NOMO-1 (cell line): Measurements from ENCODE around the gene HIPK2.

ENCODE experiments used
- DNase-seq, 2 experiments: peaks; one replicate each; lab custom pipeline; 2025; ENCODE audit not compliant: unreplicated experiment in 2 of 2; lab: John Stamatoyannopoulos, UW

The HIPK2 gene

DNA sequence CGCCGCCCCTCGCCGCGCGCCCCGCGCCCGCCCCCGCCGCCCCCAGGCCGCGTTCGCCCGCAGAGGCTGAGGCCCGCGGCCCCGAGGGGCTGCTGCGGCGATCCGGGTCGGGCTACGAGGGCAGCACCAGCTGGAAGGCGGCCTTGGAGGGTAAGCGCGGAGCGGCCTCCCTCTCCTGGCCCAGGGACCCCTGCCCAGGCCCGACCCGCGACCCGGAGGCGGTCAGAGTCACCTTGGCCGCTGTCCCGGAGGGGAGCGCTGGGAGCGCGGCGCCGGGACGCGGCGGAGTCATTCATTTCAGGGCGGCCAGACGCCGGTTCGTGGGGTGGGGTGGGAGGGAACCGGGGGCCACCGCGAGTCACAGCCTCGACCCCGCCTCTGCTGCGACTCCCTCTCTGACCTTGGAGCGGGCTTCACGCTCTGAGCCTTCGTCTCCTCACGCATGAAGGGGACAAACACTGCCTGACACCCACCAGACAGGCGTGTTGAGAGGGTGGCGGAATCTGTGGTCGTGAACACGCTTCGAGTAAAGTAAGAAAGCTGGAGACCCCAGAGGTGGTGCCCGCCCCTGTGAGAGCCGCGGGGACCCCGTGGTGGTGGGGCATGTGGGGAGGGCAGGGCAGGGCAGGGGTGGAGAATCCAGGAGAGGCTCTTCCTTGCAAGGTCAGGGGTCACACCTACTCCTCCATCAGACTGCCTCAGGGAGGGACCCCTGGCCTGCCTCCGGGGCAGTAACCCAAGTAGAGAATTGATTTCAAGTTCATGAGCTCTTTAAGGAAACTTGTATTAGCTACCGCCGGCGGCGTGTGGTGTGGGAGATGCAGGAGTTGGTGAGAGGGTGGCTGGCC is 253.6 kb downstream of the HIPK2 start:
- DNase-seq = no peak

DNA sequence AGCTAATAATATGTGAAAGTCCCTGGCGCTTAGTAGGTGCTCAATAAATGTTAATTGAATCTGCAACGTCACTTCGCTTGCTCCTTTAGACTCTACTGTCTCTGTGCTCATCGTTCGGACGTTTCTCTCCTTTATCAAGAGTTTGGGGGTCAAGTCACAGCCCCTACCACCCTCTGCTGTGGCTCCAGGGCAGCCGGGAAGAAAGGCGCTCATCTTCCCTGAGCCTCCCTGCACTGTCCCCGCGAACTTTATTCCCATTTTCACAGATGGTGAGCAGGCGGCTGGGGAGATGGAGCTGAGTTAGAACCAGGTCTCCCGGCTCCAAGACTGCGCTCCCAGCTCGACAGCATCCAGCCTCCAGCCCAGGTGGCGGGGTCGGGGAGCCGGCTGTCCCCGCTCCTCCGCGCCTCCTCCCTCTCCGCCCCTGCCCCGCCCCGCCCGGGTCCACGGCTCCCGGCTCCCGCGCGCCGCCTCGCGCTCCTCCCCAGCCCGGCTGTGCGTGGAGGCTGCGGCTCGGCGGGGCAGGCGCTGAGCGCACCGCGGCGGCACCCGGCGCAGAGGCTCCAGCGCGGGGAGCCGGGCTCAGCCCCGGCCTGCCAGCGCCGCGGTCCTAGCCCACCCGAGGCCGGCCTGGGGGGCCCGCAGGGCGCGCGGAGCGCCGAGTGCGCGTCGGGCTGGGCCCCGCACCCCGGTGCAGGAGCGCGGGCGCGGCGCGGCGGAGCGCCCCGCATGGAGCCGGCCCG is 254.4 kb downstream of the HIPK2 start, which contains the start of gene CLEC2L:
Gene CLEC2L (plus strand): TSS at position 487 of the 743 bp plus-strand sequence. CDS start 243 bp downstream, at position 730.
- DNase-seq = no peak

DNA sequence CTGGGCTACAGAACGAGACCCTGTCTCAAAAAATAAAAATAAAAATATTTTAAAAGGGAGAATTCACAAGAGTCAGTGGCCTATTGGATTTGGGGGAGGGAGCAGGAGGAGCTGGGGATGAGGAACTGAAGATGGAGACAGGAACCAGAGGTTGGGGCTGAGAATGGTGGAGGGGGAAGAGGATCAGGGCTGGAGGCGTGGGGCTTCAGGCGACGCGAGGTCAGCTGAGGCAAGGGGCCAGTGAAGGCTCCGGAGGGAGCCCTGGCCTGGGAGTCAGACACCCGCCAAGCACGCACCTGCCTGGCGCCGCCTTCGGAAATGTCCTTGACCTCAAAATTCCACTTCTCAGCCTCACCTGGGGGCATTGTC is 255.0 kb downstream of the HIPK2 start:
- DNase-seq = no peak

DNA sequence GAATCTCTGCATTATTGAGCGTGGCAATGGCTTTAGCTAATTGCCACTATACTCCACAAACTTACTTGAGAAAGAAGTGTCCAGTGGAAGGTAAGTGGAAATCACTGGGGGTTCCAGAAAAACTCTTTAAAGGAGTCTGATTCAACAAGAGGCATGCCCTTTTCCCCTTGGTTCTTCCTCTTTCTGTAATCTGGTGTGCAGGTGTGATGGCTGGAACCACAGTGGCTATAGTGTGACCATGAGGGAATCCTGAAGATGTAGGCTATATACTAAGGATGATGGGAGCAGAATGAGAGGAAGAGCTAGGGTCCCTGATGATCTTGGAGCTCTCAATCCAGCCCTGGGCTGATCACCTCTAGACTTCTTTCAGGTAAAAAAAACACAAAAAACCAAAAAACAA is 256.4 kb downstream of the HIPK2 start:
- no peak for DNase-seq

DNA sequence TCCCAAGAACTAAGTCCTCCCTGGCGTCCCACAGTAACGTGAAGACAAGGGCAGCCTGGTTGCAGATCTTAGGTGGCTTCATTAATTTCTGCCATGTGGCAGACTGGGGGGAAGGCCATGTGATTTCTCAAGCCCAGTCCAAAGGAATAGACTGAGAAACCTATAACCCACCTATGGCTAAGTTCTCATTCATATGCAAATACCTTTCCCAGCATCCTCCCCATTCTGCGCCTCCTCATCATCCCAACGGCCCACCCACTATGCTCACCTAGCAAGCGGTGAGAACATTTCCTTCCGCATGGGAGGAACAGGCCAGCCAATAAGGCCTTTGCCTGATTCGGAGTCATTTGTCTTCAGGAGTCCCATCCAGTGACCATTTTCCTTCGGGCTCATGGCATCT is 262.5 kb downstream of the HIPK2 start:
- no peak for DNase-seq
